ENCODE measurements around the gene GNL3.

DNA sequence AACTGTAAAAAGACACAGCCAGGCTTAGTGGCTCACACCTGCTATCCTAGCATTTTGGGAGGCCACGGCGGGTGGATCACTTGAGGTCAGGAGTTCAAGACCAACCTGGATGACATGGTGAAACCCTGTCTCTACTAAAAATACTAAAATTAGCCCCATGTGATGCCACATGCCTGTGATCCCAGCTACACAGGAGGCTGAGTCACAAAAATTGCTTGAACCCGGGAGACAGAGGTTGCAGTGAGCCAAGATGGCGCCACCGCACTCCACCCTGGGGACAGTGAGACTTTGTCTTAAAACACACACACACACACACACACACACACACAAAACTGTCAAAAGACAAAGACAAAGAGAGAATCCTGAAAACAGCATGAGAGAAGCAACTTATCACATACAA, 38.1 kb downstream of the GNL3 start:
- no peak for TF ChIP-seq POLR2A (IDR thresholded peaks at IDR 0.05; ENCODE audit: low read depth, low read length)
- TF ChIP-seq, protein P1, sequence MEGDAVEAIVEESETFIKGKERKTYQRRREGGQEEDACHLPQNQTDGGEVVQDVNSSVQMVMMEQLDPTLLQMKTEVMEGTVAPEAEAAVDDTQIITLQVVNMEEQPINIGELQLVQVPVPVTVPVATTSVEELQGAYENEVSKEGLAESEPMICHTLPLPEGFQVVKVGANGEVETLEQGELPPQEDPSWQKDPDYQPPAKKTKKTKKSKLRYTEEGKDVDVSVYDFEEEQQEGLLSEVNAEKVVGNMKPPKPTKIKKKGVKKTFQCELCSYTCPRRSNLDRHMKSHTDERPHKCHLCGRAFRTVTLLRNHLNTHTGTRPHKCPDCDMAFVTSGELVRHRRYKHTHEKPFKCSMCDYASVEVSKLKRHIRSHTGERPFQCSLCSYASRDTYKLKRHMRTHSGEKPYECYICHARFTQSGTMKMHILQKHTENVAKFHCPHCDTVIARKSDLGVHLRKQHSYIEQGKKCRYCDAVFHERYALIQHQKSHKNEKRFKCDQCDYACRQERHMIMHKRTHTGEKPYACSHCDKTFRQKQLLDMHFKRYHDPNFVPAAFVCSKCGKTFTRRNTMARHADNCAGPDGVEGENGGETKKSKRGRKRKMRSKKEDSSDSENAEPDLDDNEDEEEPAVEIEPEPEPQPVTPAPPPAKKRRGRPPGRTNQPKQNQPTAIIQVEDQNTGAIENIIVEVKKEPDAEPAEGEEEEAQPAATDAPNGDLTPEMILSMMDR (IDR thresholded peaks at IDR 0.05; ENCODE audit: extremely low read depth in 1 of 2, insufficient read depth in 1 of 2, low read depth in 1 of 2, low read length in 2 of 2) = no peak
- TF ChIP-seq POLR2AphosphoS5 (IDR thresholded peaks at IDR 0.05; ENCODE audit: insufficient read depth, low read depth, low read length) = no peak
- no peak for TF ChIP-seq FOS (IDR thresholded peaks at IDR 0.05; ENCODE audit: borderline replicate concordance, insufficient read depth, low read length)
- TF ChIP-seq EZH2 (IDR thresholded peaks at IDR 0.05; ENCODE audit: borderline replicate concordance, low read depth, low read length, severe bottlenecking) = no peak
- TF ChIP-seq JUN (IDR thresholded peaks at IDR 0.05; ENCODE audit: borderline replicate concordance, insufficient read depth, insufficient read length, low read depth) = no peak
- TF ChIP-seq MYC (IDR thresholded peaks at IDR 0.05; ENCODE audit: low read depth, low read length) = no peak
- TF ChIP-seq, protein P2, sequence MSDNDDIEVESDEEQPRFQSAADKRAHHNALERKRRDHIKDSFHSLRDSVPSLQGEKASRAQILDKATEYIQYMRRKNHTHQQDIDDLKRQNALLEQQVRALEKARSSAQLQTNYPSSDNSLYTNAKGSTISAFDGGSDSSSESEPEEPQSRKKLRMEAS (IDR thresholded peaks at IDR 0.05; ENCODE audit: insufficient read depth, insufficient read length) = no peak

Measured in endothelial cell of umbilical vein (primary cell).